GM19452 (cell line): Measurements from ENCODE around the gene C22orf23.

ENCODE experiments used
- ATAC-seq: cut with Tn5 transposase; IDR thresholded peaks from one replicate; pipeline ENCODE4 v1.9.1; 2021; ENCODE audit not compliant: unreplicated experiment

C22orf23 gene

GRCh38 chr22:37926771-37927636 lies 26.4 kb downstream of the C22orf23 start:
- no peak for ATAC-seq

DNA sequence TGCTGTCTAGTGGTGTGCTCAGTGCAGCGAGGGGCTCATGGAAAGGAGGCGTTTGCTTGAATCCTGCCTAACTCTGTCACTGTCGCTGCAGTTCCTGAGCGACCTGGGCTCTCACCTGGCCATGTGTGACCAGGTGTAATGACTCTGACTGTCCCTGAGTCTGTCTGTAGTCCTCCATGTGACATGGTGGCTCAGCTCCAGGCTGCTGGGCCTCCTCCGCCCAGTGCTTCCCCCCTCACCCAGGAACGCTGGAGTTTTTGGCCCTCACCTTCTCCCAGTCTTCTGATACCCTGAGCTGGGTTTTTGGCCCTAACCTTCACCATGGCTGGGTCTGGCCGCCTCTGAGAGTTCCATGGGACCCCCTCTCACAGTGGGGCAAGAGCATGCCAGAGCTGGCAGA lies 27.0 kb downstream of the C22orf23 start:
- no peak for ATAC-seq

GRCh38 chr22:37925767-37926166 lies 27.6 kb downstream of the C22orf23 start:
- no peak for ATAC-seq

- ATAC-seq = no peak
Observed at GRCh38 chr22:37925330-37925729, 28.1 kb downstream of the C22orf23 start.

GRCh38 chr22:37924386-37925065 lies 28.9 kb downstream of the C22orf23 start:
- no peak for ATAC-seq

- no peak for ATAC-seq
Observed at GRCh38 chr22:37923927-37924326, 29.5 kb downstream of the C22orf23 start.

DNA sequence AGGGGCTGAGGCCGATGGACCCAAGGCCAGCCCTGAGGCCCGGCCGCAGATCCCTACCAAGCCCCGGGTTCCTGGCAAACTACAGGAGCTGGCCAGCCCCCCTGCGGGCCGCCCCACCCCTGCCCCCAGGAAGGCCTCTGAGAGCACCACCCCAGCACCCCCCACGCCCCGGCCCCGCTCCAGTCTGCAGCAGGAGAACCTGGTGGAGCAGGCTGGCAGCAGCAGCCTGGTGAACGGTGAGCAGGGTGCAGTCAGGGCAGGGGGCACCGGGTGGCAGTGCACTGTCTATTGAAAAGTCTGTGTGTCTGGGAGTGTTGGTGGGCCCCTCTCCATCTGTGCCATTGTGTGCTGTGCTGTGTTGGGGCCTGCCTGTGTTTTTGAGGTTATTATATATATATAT lies 31.2 kb downstream of the C22orf23 start:
- ATAC-seq = no peak

DNA sequence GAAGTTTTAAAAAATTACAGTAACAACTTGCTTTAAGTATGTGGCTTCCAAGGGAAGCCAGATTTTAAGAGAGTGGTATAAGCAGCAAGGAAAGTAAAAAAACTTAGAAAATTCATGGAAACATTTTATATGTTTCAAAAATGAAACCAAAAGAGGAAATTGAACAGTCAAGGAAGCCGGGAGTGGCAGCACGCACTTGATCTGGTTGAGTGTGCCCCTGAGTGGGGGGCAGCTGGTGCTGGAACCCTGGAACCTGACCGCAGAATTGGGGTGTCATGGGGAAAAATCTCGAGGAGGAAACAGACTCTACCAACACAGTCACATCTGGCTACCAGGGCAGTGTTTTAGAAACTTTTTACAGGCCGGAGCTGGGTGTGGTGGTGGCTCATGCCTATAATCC lies 33.3 kb downstream of the C22orf23 start:
- no peak for ATAC-seq

GRCh38 chr22:37918580-37919270 lies 34.7 kb downstream of the C22orf23 start:
- no peak for ATAC-seq

DNA sequence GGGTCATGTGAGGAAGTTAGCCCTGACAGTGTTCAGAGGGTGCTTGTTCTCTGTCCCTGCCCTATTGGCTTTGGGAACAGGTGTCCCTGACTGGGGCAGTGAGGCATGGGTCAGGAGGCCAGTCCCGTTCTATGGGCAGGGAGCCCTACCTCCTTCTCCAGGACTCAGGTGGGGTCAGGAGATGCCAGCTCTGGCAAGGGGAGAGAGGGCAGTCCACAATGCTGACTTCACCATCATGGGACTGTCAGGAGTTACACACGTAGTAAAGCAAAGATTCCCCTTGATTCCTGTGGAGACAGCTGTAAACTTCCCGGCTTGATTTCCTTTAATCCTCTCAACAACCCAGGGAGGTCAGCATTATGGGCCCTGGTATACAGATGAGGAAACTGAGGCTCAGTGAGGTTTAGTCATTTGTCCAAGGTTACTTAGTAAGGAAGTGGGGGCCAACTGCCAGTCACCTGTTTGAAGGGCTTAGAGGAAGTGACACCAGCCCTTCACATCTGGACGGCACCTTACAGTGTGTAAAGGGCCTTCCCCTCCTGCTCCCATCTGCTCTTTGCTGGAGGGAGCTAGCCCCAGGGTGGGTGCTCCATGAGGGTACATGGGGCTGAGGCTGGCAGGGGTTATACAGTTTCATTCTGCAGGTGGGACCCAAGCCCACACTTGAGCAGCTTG lies 35.4 kb downstream of the C22orf23 start:
- ATAC-seq = no peak

GRCh38 chr22:37916311-37916710 lies 37.1 kb downstream of the C22orf23 start:
- ATAC-seq = no peak

- ATAC-seq = no peak
Observed at GRCh38 chr22:37913233-37913721, 40.1 kb downstream of the C22orf23 start.

GRCh38 chr22:37912171-37912570 lies 41.2 kb downstream of the C22orf23 start:
- ATAC-seq = no peak

- ATAC-seq = no peak
Observed at GRCh38 chr22:37911697-37912096, 41.7 kb downstream of the C22orf23 start.

GRCh38 chr22:37910890-37911672 lies 42.3 kb downstream of the C22orf23 start:
- no peak for ATAC-seq

- no peak for ATAC-seq
Observed at GRCh38 chr22:37909766-37910165, 43.6 kb downstream of the C22orf23 start.

DNA sequence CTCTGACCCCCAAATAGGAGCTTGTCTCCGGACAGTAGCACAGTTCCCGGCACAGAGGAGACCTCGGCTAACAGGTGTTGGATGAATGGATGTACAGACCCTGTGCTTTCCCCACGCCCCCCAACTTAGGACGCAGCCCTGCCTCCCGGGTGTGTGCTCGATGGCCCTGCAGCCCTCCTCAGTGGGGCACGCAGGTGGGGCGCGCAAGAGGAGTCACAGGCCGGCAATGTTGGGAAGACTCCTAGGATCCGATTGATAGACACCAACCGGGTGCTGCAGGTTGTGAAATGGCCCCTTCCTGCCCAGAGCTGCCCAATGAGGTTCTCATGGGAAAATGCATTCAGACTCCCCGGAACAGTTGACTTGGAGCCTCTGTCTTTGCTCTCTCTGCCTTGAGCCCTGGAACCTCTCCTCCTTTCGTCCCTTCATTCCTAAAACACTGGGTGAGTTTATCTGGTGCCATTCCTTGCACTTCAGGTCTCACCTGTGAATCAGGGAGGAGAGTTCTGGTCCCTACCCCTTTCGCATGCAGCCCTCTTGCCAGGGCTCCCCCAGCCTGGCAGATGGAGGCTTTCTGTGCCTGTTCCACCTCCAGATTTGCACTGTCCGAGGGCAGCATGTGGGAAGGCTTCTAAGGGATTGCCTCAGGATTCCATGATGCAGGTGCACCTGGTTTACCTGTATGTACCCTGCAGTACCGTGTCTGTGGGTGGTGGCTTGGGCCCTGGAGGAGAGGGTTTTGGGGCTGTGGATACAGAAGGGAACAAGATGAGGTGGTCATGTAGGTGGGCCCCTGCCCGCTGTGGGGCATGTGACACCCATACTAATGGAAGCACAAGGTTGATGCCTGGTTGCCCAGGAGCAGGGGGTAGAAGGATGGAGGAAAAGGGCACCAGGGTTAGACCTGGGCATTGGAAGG lies 46.1 kb downstream of the C22orf23 start:
- no peak for ATAC-seq

GRCh38 chr22:37906364-37907008 lies 46.9 kb downstream of the C22orf23 start:
- ATAC-seq = peak; percentile 40
